Transverse colon (tissue), 3 donors: ENCODE data around the gene TTC28.

Source experiments
- CTCF ChIP-seq, 5 experiments: fragments of 200-600 bp in 3 of 5; fragments of 450-650 bp in 2 of 5; sonication (generic) in 3 of 5; IDR thresholded peaks; 1 replicate in 2 of 5; 2 replicates in 3 of 5; pipeline ENCODE4 v1.5.1; 2016 to 2017; ENCODE audit warnings: antibody characterized with exemption in 5 of 5, inconsistent platforms in 3 of 5, mild to moderate bottlenecking in 2 of 5, moderate library complexity in 1 of 5
- POLR2A ChIP-seq: fragments of 450-650 bp; IDR thresholded peaks from one replicate; pipeline ENCODE4 v1.6.1; 2016; ENCODE audit warnings: antibody characterized with exemption, mild to moderate bottlenecking, moderate library complexity

DNA sequence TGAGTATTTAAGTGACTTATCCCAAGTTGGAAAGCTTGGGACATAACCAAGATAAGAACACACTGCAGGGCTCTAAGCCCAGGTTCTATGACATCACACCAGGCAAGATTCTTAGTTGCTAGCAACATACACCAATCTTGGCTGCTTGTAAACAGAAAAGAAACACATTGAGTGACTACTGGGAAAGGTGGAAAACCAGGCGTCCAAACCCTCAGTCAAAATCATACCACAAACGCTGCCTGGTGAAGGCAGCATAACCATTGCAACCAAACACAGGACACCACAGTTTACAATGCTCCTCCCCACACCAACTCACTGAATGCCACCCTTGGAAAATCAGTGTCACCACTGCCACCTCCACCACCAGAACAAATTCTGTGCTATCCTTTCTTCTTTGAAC is 379.9 kb downstream of the TTC28 start:
- no peak for TF ChIP-seq CTCF (IDR thresholded peaks at IDR 0.05)
- TF ChIP-seq POLR2A: no peak
